HG03108 (cell line): Measurements from ENCODE around the gene CARD14.

Experiments
- ATAC-seq: cut with Tn5 transposase; IDR thresholded peaks from one replicate; pipeline ENCODE4 v1.9.1; 2021; ENCODE audit warnings: moderate library complexity; ENCODE audit not compliant: unreplicated experiment

Gene CARD14

GRCh38 chr17:80169784-80170500, at the start of gene CARD14:
TSS of gene CARD14 (plus strand) at chr17:80170030. CDS start at chr17:80181439, 11,409 bp downstream.
- no peak for ATAC-seq

- ATAC-seq: no peak
These were observed 47.7 kb upstream of the CARD14 start for GRCh38 chr17:80122026-80122575.

GRCh38 chr17:80122926-80123505, 46.8 kb upstream of the CARD14 start:
- no peak for ATAC-seq

GRCh38 chr17:80123791-80124190, 46.0 kb upstream of the CARD14 start:
- ATAC-seq: no peak

GRCh38 chr17:80124351-80124981, 45.4 kb upstream of the CARD14 start:
- ATAC-seq: no peak

GRCh38 chr17:80125656-80126448, 44.0 kb upstream of the CARD14 start:
- ATAC-seq: no peak

- no peak for ATAC-seq
These were observed 43.4 kb upstream of the CARD14 start for GRCh38 chr17:80126449-80126715.

- ATAC-seq: no peak
These were observed 40.7 kb upstream of the CARD14 start for GRCh38 chr17:80129006-80129565.

- ATAC-seq: no peak
These were observed 38.8 kb upstream of the CARD14 start for GRCh38 chr17:80130992-80131391.

- ATAC-seq: no peak
These were observed 36.8 kb upstream of the CARD14 start for GRCh38 chr17:80132906-80133625.

- ATAC-seq: no peak
These were observed 36.2 kb upstream of the CARD14 start for GRCh38 chr17:80133626-80133970.

GRCh38 chr17:80137131-80137530, 32.7 kb upstream of the CARD14 start:
- ATAC-seq: no peak

GRCh38 chr17:80138856-80139426, 30.9 kb upstream of the CARD14 start:
- ATAC-seq: no peak

- ATAC-seq: no peak
These were observed 28.2 kb upstream of the CARD14 start for GRCh38 chr17:80141463-80142165.

GRCh38 chr17:80142929-80143328, 26.9 kb upstream of the CARD14 start:
- ATAC-seq: no peak

- ATAC-seq: no peak
These were observed 24.5 kb upstream of the CARD14 start for GRCh38 chr17:80145076-80146075.

- peak; percentile 9 for ATAC-seq
These were observed 23.5 kb upstream of the CARD14 start for GRCh38 chr17:80146121-80147034.
